ENCODE data around the gene SRGAP1. TPM values are rescaled to one million over a fixed set of nuclear protein-coding genes. Genes with fewer than 3 reads are reported as not detected.
A peak's percentile ranks its signal among the peaks of the same experiment; 100 is the strongest.

Gene SRGAP1
- total RNA-seq, 1 experiment from 2014 or later, result 26.8 TPM

DNA sequence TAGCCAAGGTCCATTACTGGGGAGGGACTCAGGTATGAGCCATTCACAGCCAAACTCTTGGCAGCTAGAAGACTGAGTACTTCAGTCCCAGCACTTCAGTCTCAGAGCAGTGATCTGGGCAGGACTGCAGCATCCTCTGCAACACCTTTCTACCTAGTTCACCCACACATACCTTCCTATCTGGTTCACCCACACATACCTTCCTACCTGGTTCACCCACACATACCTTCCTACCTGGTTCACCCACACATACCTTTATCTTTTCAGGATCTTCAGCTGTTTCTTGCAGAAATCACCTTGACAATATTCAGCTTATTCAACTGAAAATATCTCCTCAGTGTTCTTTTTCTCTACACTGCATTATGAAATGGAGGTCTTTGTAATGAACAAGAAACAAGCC is 101.3 kb downstream of the SRGAP1 start:
- ATAC-seq (no peak), DNase-seq (ENCODE audit: low read depth, low spot score) (no peak)
- in situ Hi-C loops (cut with HindIII; ENCODE audit: low pct_unique_long_range_greater_than_20kb, low sequenced_read_pairs) (no loop called here), intact Hi-C loops (cut with micrococcal nuclease; ENCODE audit: unreplicated experiment) (no loop called here)
- no peak for TF ChIP-seq REST (IDR thresholded peaks at IDR 0.05; ENCODE audit: insufficient read depth in 1 of 2, low read depth in 2 of 2, low read length in 1 of 2)
- TF ChIP-seq POLR2AphosphoS5 (IDR thresholded peaks at IDR 0.05; ENCODE audit: low read depth, low read length), result no peak
- TF ChIP-seq CTCF (IDR thresholded peaks at IDR 0.05), result no peak
- TF ChIP-seq SIN3A (IDR thresholded peaks at IDR 0.05; ENCODE audit: borderline replicate concordance, insufficient read depth, low read depth, low read length), result no peak
- TF ChIP-seq TCF7L2 (IDR thresholded peaks at IDR 0.05; ENCODE audit: low read depth, low read length), result no peak
- CTCF ChIA-PET, result no interaction called here
- Histone ChIP-seq H3K4me1 (ENCODE audit: control insufficient read depth, insufficient read depth, low read length) (peaks cover 26% of the 10 kb centered on the region), H3K4me3 (ENCODE audit: low read depth in 2 of 2, low read length in 2 of 2) (no peak overlapping the region), H3K27ac (ENCODE audit: low read length) (no peak overlapping the region), H3K27me3 (ENCODE audit: control insufficient read depth, insufficient read depth, low read length) (no peaks in the 10 kb centered on the region), H3K9me3 (ENCODE audit: control insufficient read depth, insufficient read depth, low read depth, low read length) (no peaks in the 10 kb centered on the region), H3K36me3 (ENCODE audit: control insufficient read depth, insufficient read depth, low read length) (no peaks in the 10 kb centered on the region)
- no TSS peak for BruUV-seq (replicated peaks)
- POLR2A ChIA-PET, result no interaction called here

GRCh38 chr12:63948211-63948610 is 103.7 kb downstream of the SRGAP1 start:
- BruUV-seq (replicated peaks), result no TSS peak
- no peak for DNase-seq (ENCODE audit: low read depth, low spot score)
- H3K36me3 ChIP-seq (ENCODE audit: control insufficient read depth, insufficient read depth, low read length), result no peaks in the 10 kb centered on the region
- ATAC-seq, result no peak
- no peaks in the 10 kb centered on the region for H3K9me3 ChIP-seq (ENCODE audit: control insufficient read depth, insufficient read depth, low read depth, low read length)
- no peak overlapping the region for H3K4me3 ChIP-seq (ENCODE audit: low read depth in 2 of 2, low read length in 2 of 2)
- H3K27me3 ChIP-seq (ENCODE audit: control insufficient read depth, insufficient read depth, low read length), result no peaks in the 10 kb centered on the region
- in situ Hi-C loops (cut with HindIII; ENCODE audit: low pct_unique_long_range_greater_than_20kb, low sequenced_read_pairs) (no loop called here), intact Hi-C loops (cut with micrococcal nuclease; ENCODE audit: unreplicated experiment) (no loop called here)
- H3K27ac ChIP-seq (ENCODE audit: low read length), result peak overlapping the region; percentile 42; the same call in 1 of the 2 replicates
- H3K4me1 ChIP-seq (ENCODE audit: control insufficient read depth, insufficient read depth, low read length), result peaks cover 29% of the 10 kb centered on the region
- CTCF ChIA-PET, result no interaction called here
- POLR2A ChIA-PET, result no interaction called here
- TF ChIP-seq POLR2AphosphoS5 (IDR thresholded peaks at IDR 0.05; ENCODE audit: low read depth, low read length) (no peak), SIN3A (IDR thresholded peaks at IDR 0.05; ENCODE audit: borderline replicate concordance, insufficient read depth, low read depth, low read length) (no peak), REST (IDR thresholded peaks at IDR 0.05; ENCODE audit: insufficient read depth in 1 of 2, low read depth in 2 of 2, low read length in 1 of 2) (no peak), CTCF (IDR thresholded peaks at IDR 0.05) (no peak), TCF7L2 (IDR thresholded peaks at IDR 0.05; ENCODE audit: low read depth, low read length) (no peak)
